GM10248 (cell line): ENCODE results near the gene MEP1A.
"Not testable (repeated sequence)": the region's sequence is repeated elsewhere in the genome, so short reads cannot be mapped to it uniquely, and the experiment has no call there.

Source experiments
- CTCF ChIA-PET: fragments of 300-600 bp; sonication (Branson Sonifier 250); formaldehyde crosslinking; extraction: SDS; loops from one replicate; lab custom pipeline; 2021; ENCODE audit warnings: antibody characterized with exemption; lab: Yijun Ruan, JAX
- POLR2A ChIA-PET: fragments of 350-650 bp; sonication (Branson Sonifier 250); formaldehyde crosslinking; extraction: SDS; loops from one replicate; lab custom pipeline; 2020; ENCODE audit warnings: antibody characterized with exemption; lab: Yijun Ruan, JAX
- DNase-seq: peaks from one replicate; pipeline ENCODE4 v3.0.0; 2012; ENCODE audit errors: extremely low spot score
- TF ChIP-seq, protein P1 (sequence below): IDR thresholded peaks from 2 replicates; pipeline ENCODE4 v1.5.1; 2012; ENCODE audit warnings: mild to moderate bottlenecking, low read depth; ENCODE audit errors: extremely low read depth, missing control alignments, control extremely low read depth

MEP1A gene, protein sequence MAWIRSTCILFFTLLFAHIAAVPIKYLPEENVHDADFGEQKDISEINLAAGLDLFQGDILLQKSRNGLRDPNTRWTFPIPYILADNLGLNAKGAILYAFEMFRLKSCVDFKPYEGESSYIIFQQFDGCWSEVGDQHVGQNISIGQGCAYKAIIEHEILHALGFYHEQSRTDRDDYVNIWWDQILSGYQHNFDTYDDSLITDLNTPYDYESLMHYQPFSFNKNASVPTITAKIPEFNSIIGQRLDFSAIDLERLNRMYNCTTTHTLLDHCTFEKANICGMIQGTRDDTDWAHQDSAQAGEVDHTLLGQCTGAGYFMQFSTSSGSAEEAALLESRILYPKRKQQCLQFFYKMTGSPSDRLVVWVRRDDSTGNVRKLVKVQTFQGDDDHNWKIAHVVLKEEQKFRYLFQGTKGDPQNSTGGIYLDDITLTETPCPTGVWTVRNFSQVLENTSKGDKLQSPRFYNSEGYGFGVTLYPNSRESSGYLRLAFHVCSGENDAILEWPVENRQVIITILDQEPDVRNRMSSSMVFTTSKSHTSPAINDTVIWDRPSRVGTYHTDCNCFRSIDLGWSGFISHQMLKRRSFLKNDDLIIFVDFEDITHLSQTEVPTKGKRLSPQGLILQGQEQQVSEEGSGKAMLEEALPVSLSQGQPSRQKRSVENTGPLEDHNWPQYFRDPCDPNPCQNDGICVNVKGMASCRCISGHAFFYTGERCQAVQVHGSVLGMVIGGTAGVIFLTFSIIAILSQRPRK

DNA sequence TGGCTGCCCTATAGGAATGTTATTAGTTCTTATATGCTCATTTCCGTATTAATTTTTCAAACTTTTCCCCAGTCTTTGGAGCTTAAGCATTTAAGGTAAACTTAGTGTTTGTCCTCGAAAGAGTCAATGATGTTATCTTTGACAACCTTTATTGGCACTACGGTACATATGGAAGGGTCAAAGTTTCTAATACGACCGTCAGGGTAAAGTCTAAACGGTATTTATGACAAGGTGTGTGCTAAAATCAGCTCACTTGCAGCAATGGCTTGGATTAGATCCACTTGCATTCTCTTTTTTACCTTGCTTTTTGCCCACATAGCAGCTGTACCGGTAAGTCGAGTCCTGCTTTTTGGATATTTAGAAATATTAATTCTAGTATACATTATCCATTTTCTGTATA is at the start of gene MEP1A:
TSS of gene MEP1A (plus strand) at position 252 of the 400 bp plus-strand sequence. CDS start at position 262, 10 bp downstream.
- POLR2A ChIA-PET: no interaction called here
- CTCF ChIA-PET: interaction anchor here (0.6 kb wide), 1 partner anchor 45 kb away, joined by 3 read pairs; no protein-coding TSS in a partner anchor
- TF ChIP-seq, protein P1, sequence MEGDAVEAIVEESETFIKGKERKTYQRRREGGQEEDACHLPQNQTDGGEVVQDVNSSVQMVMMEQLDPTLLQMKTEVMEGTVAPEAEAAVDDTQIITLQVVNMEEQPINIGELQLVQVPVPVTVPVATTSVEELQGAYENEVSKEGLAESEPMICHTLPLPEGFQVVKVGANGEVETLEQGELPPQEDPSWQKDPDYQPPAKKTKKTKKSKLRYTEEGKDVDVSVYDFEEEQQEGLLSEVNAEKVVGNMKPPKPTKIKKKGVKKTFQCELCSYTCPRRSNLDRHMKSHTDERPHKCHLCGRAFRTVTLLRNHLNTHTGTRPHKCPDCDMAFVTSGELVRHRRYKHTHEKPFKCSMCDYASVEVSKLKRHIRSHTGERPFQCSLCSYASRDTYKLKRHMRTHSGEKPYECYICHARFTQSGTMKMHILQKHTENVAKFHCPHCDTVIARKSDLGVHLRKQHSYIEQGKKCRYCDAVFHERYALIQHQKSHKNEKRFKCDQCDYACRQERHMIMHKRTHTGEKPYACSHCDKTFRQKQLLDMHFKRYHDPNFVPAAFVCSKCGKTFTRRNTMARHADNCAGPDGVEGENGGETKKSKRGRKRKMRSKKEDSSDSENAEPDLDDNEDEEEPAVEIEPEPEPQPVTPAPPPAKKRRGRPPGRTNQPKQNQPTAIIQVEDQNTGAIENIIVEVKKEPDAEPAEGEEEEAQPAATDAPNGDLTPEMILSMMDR: no peak
- no peak for DNase-seq

DNA sequence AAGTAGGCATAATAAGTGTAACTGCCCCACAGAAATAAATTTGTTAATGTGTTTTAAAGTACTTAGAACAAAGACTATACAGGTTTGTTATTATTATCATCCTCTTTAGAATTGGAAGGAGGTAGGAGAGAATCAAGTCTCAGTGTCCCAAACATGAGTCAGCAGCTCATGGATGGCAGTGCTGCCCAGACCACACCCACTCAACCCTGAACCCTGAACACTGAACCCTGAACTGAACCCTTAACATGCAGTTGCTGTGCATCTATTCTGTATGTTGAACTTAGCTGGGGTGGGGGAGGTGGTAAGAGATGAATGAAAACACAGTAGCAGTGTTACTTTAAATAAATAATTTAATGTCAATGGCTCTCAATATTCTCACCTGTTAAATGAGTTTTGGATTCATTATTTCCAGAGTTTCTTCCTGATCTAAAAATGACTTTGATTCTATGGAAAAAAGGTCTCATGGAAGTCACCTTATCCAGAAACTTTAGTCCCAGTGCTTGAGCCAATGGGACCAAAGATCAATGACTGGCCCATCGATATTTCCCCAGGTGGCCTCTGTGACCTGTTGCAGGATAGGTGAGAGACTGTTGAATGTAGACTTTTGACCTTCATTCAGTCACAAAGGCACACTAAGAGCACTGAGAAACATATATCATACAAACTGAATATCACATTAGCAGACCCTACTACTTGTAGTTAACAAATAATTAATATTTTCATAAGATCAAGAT is 49.6 kb upstream of the MEP1A start:
- POLR2A ChIA-PET: no interaction called here
- TF ChIP-seq, protein P1: no peak

DNA sequence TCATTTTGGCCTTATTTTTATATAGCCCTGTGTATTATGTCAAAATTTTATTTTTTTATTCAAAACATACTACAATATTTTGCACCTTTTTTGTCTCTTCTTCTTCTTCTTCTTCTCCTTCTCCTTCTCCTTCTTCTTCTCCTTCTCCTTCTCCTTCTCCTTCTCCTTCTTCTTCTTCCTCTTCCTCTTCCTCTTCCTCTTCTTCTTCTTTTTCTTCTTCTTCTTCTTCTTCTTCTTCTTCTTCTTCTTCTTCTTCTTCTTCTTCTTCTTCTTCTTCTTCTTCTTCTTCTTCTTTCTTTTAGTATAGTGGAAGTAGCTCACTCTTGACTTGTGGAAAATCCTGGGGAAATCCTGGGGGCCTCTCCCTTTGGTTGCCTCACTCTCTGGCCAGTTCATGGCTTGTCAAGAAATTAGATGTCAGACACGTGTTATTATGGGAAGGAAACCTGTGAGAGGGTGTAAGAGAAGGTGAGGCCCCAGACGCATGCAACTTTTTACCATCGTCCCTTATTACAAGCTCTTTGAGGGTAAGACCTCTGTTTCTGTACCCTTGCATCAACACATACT is 48.9 kb upstream of the MEP1A start:
- POLR2A ChIA-PET, DNase-seq, CTCF ChIA-PET: not testable (repeated sequence)

More for the DNA sequence above, 49.6 kb upstream of the MEP1A start:
- CTCF ChIA-PET: interaction anchor here (1.6 to 1.8 kb wide), 2 partner anchors 13 to 68 kb away, joined by 4 to 6 read pairs; no protein-coding TSS in a partner anchor
- no peak for DNase-seq

DNA sequence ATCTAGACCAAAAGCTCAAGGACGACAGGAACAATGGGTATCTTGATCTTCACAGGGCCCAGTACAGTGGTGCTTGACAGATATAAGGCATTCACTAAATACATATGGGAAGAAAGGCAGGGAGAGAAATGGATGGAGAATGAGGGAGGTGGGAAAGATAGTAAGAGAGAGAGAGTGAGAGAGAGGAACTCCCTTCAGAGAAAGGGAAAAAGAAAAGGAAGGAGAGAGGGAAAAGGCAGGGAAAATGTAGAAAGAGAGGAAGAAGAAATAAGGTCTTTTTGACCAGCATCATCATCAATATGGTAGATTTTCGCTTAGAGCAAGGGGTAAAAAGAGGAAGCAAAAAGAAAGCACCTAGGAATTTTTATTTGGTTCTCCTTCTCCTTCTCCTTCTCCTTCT is 47.2 kb upstream of the MEP1A start:
- POLR2A ChIA-PET: no interaction called here
- no peak for DNase-seq
- TF ChIP-seq, protein P1: no peak
- CTCF ChIA-PET: no interaction called here

DNA sequence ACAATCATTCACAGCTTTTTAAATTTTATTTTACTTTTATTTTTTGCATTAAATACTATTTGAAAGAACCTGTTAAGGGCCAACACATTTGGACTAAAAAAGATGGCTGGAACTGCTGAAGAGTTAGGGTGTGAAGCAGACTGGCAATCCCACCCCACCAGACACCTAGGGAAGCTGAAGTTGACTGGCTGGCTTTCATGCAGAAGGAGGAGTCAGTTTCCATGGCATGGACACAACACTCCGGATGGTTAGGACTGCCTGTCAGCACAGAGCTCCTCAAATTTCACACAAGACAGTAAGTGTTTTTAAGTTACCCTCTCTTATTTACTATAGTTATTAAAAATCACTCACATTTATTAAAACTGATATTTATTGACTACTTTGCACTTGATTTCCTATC is 46.5 kb upstream of the MEP1A start, which contains the start of gene ANKRD66:
TSS of gene ANKRD66 (plus strand) at position 238 of the 400 bp plus-strand sequence. CDS start 5,016 bp downstream, outside the sequence.
- TF ChIP-seq, protein P1: no peak
- CTCF ChIA-PET: no interaction called here
- DNase-seq: no peak
- POLR2A ChIA-PET: no interaction called here

DNA sequence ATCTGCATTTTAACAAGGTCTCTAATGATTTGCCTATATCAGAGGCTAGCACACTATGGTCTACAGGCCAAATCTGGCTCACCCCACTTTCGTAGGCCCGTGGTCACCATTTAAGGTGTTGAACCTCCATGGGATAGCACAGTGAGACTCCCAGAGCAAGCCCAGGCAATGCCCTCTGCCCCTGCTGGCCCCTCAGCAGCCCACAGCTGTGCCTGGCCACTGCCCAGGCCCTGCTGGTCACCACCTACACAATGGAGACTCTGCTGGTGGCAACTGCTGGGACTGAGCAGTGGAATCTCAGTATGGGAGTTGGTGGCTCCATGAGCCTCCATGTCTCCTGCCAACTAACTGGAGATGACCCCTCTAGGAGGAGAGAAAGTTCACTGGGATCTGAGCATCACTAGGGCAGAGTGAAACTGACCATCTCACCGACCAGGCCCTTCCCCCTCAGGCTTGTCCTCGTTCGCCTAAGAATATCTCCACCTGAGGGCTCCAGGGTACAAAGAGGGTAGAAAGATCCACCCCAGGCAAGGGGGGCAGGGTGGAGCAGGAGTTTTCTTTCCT is 44.2 kb upstream of the MEP1A start:
- no peak for DNase-seq
- ChIA-PET POLR2A (no interaction called here), CTCF (no interaction called here)
- TF ChIP-seq, protein P1: no peak
